ENCODE data around the gene IKZF1. TPM values are rescaled to one million over a fixed set of nuclear protein-coding genes. Genes with fewer than 3 reads are reported as not detected.

IKZF1 gene
- total RNA-seq, 1 donor = under 0.01 TPM

DNA sequence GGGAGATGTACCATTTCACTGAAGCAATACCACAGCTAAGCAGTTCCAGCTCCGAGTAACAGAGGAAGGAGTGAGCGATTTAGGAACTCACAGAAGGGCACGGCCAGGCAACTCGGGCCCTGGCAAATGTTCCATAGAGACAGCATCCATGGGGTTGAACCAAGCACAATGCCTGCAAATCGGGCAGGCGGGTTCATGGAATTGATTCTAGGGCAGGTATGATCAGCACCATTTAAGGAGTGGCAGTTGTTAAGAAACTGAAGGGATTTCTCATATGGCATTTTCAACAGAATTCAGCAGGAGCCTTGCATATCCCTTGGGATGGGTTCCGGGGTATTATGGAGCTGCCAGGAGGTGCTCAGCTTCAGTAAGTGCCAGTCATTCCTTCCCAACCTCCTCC is 66.4 kb downstream of the IKZF1 start:
- Histone ChIP-seq H3K4me3 (ENCODE audit: insufficient read depth, low read length) (no peak overlapping the region), H3K27ac (ENCODE audit: low read depth, low read length) (no peak overlapping the region), H3K4me2 (ENCODE audit: insufficient read depth, low read length) (no peak overlapping the region), H4K20me1 (ENCODE audit: insufficient read depth, low read length) (no peaks in the 10 kb centered on the region), H3K79me2 (ENCODE audit: insufficient read depth, low read length) (no peaks in the 10 kb centered on the region), H3K27me3 (ENCODE audit: insufficient read depth, low read length) (no peaks in the 10 kb centered on the region), H3K36me3 (ENCODE audit: insufficient read depth, low read length) (no peaks in the 10 kb centered on the region), H2AFZ (ENCODE audit: low read length) (no peak overlapping the region), H3K4me1 (ENCODE audit: insufficient read depth, low read length) (no peaks in the 10 kb centered on the region), H3K9me3 (ENCODE audit: low read depth, low read length) (no peaks in the 10 kb centered on the region)
- TF ChIP-seq, protein P1, sequence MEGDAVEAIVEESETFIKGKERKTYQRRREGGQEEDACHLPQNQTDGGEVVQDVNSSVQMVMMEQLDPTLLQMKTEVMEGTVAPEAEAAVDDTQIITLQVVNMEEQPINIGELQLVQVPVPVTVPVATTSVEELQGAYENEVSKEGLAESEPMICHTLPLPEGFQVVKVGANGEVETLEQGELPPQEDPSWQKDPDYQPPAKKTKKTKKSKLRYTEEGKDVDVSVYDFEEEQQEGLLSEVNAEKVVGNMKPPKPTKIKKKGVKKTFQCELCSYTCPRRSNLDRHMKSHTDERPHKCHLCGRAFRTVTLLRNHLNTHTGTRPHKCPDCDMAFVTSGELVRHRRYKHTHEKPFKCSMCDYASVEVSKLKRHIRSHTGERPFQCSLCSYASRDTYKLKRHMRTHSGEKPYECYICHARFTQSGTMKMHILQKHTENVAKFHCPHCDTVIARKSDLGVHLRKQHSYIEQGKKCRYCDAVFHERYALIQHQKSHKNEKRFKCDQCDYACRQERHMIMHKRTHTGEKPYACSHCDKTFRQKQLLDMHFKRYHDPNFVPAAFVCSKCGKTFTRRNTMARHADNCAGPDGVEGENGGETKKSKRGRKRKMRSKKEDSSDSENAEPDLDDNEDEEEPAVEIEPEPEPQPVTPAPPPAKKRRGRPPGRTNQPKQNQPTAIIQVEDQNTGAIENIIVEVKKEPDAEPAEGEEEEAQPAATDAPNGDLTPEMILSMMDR (IDR thresholded peaks at IDR 0.05; ENCODE audit: extremely low read depth, low read depth, low read length) = no peak
- DNase-seq (ENCODE audit: insufficient read length, low spot score, missing footprints) = no peak

GRCh38 chr7:50371551-50372021 is 67.1 kb downstream of the IKZF1 start:
- no peaks in the 10 kb centered on the region for H3K9me3 ChIP-seq (ENCODE audit: low read depth, low read length)
- H3K36me3 ChIP-seq (ENCODE audit: insufficient read depth, low read length) = no peaks in the 10 kb centered on the region
- H3K79me2 ChIP-seq (ENCODE audit: insufficient read depth, low read length) = no peaks in the 10 kb centered on the region
- H3K4me3 ChIP-seq (ENCODE audit: insufficient read depth, low read length) = no peak overlapping the region
- DNase-seq (ENCODE audit: insufficient read length, low spot score, missing footprints) = no peak
- H3K4me2 ChIP-seq (ENCODE audit: insufficient read depth, low read length) = no peak overlapping the region
- no peaks in the 10 kb centered on the region for H3K27me3 ChIP-seq (ENCODE audit: insufficient read depth, low read length)
- no peaks in the 10 kb centered on the region for H3K4me1 ChIP-seq (ENCODE audit: insufficient read depth, low read length)
- TF ChIP-seq, protein P1 (IDR thresholded peaks at IDR 0.05; ENCODE audit: extremely low read depth, low read depth, low read length) = no peak
- no peaks in the 10 kb centered on the region for H4K20me1 ChIP-seq (ENCODE audit: insufficient read depth, low read length)
- H2AFZ ChIP-seq (ENCODE audit: low read length) = no peak overlapping the region
- no peak overlapping the region for H3K27ac ChIP-seq (ENCODE audit: low read depth, low read length)

- TF ChIP-seq, protein P1 (IDR thresholded peaks at IDR 0.05; ENCODE audit: extremely low read depth, low read depth, low read length) = no peak
- no peaks in the 10 kb centered on the region for H3K36me3 ChIP-seq (ENCODE audit: insufficient read depth, low read length)
- H3K4me3 ChIP-seq (ENCODE audit: insufficient read depth, low read length) = no peak overlapping the region
- DNase-seq (ENCODE audit: insufficient read length, low spot score, missing footprints) = no peak
- no peaks in the 10 kb centered on the region for H3K4me1 ChIP-seq (ENCODE audit: insufficient read depth, low read length)
- H3K27ac ChIP-seq (ENCODE audit: low read depth, low read length) = no peak overlapping the region
- no peaks in the 10 kb centered on the region for H3K9me3 ChIP-seq (ENCODE audit: low read depth, low read length)
- H3K79me2 ChIP-seq (ENCODE audit: insufficient read depth, low read length) = no peaks in the 10 kb centered on the region
- no peak overlapping the region for H2AFZ ChIP-seq (ENCODE audit: low read length)
- H3K27me3 ChIP-seq (ENCODE audit: insufficient read depth, low read length) = no peaks in the 10 kb centered on the region
- H4K20me1 ChIP-seq (ENCODE audit: insufficient read depth, low read length) = no peaks in the 10 kb centered on the region
- H3K4me2 ChIP-seq (ENCODE audit: insufficient read depth, low read length) = no peak overlapping the region
These were observed 68.4 kb downstream of the IKZF1 start for GRCh38 chr7:50372923-50373322.

DNA sequence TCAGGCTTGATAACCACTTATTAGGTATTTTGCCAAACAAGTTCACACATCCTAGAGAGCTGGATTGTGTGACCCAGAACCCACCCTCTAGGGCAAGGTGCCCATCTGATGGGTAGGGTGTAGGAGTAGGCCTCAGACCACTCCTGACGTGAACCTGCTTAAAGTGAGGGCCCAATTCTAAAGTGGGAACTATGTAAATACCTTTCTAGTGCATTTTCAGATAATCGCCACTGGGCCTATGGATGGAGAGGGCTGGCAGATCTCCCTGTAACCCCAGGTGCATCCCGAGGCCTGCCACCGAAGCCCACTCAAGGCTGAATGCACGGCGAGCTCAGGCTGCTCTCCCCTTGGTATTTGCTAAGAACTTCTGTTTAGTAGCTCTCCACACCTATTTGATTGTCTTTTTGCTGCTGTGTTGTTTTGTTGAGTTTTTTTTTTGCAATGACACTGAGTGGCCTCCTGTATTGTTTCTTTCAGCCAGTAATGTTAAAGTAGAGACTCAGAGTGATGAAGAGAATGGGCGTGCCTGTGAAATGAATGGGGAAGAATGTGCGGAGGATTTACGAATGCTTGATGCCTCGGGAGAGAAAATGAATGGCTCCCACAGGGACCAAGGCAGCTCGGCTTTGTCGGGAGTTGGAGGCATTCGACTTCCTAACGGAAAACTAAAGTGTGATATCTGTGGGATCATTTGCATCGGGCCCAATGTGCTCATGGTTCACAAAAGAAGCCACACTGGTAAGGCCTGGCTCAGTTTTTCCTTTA is 71.7 kb downstream of the IKZF1 start:
- Histone ChIP-seq H3K4me3 (ENCODE audit: insufficient read depth, low read length) (no peak overlapping the region), H3K36me3 (ENCODE audit: insufficient read depth, low read length) (no peaks in the 10 kb centered on the region), H3K79me2 (ENCODE audit: insufficient read depth, low read length) (no peaks in the 10 kb centered on the region), H3K27me3 (ENCODE audit: insufficient read depth, low read length) (no peaks in the 10 kb centered on the region), H4K20me1 (ENCODE audit: insufficient read depth, low read length) (no peaks in the 10 kb centered on the region), H3K27ac (ENCODE audit: low read depth, low read length) (no peak overlapping the region), H3K4me1 (ENCODE audit: insufficient read depth, low read length) (no peaks in the 10 kb centered on the region), H2AFZ (ENCODE audit: low read length) (no peak overlapping the region), H3K4me2 (ENCODE audit: insufficient read depth, low read length) (no peak overlapping the region), H3K9me3 (ENCODE audit: low read depth, low read length) (no peaks in the 10 kb centered on the region)
- DNase-seq (ENCODE audit: insufficient read length, low spot score, missing footprints) = no peak
- TF ChIP-seq, protein P1 (IDR thresholded peaks at IDR 0.05; ENCODE audit: extremely low read depth, low read depth, low read length) = no peak

All from osteoblast (primary cell).